ENCODE data around the gene NAT9.

The NAT9 gene

GRCh38 chr17:74778960-74779359 lies 2.8 kb upstream of the NAT9 start:
- no peak for DNase-seq

GRCh38 chr17:74777901-74778515 lies 1.9 kb upstream of the NAT9 start:
- no peak for DNase-seq

GRCh38 chr17:74776990-74777389 lies 845 bp upstream of the NAT9 start:
- no peak for DNase-seq

- DNase-seq, result no peak
These were observed 619 bp downstream of the NAT9 start for GRCh38 chr17:74775409-74776043.

GRCh38 chr17:74773871-74774286 lies 2.3 kb downstream of the NAT9 start:
- no peak for DNase-seq

- no peak for DNase-seq
These were observed 2.7 kb downstream of the NAT9 start for GRCh38 chr17:74773414-74773813.

GRCh38 chr17:74772053-74772452 lies 4.1 kb downstream of the NAT9 start:
- DNase-seq, result no peak

- DNase-seq, result no peak
These were observed 4.7 kb downstream of the NAT9 start for GRCh38 chr17:74771319-74771914.

GRCh38 chr17:74770498-74771318 lies 5.4 kb downstream of the NAT9 start:
- DNase-seq, result peak; percentile 51

- DNase-seq, result no peak
These were observed 6.2 kb downstream of the NAT9 start for GRCh38 chr17:74769856-74770497.

- DNase-seq, result no peak
These were observed 6.8 kb downstream of the NAT9 start for GRCh38 chr17:74769266-74769855.

GRCh38 chr17:74768763-74769114 lies 7.4 kb downstream of the NAT9 start:
- DNase-seq, result no peak

- DNase-seq, result no peak
These were observed 7.9 kb downstream of the NAT9 start for GRCh38 chr17:74768069-74768762.

- no peak for DNase-seq
These were observed 9.0 kb downstream of the NAT9 start for GRCh38 chr17:74767111-74767516.

- DNase-seq, result no peak
These were observed 9.7 kb downstream of the NAT9 start for GRCh38 chr17:74766413-74766812.

- no peak for DNase-seq
These were observed 11.3 kb downstream of the NAT9 start for GRCh38 chr17:74764751-74765286.

- no peak for DNase-seq
These were observed 12.4 kb downstream of the NAT9 start for GRCh38 chr17:74763565-74764387.

GRCh38 chr17:74761931-74762330 lies 14.2 kb downstream of the NAT9 start:
- DNase-seq, result no peak

- no peak for DNase-seq
These were observed 14.7 kb downstream of the NAT9 start for GRCh38 chr17:74761419-74761818.

- DNase-seq, result no peak
These were observed 15.6 kb downstream of the NAT9 start for GRCh38 chr17:74760404-74761105.

All from NCI-H345 (cell line).